Measurements from ENCODE around the gene CACNA2D2. TPM values are rescaled to one million over a fixed set of nuclear protein-coding genes. Genes with fewer than 3 reads are reported as not detected.

The CACNA2D2 gene
- total and polyA plus RNA-seq, 2 of the 8 experiments (the other 6 are each of a cell fraction or from before 2014, with no cell fraction given): 14.1 to 25.0 TPM

DNA sequence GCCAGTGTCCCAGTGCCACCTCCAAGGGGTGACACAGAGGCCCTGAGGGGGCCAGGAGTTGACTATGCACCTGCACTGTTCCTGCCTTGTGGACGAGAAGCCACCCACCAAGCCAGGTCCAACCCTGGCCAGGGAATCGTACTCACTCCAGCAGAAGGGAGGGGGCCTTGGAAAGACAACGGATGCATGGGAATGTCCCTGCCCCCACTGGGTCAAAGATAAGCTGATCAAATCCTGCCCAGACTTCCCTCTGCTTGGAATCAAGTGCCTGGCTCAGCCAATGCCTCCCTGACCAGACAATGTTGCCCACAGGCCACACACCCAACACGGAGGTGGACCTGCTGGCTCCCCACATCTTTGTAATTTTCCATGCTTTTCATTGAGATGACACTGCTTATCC, 23.9 kb downstream of the CACNA2D2 start (continued):
- TF ChIP-seq, protein P1, sequence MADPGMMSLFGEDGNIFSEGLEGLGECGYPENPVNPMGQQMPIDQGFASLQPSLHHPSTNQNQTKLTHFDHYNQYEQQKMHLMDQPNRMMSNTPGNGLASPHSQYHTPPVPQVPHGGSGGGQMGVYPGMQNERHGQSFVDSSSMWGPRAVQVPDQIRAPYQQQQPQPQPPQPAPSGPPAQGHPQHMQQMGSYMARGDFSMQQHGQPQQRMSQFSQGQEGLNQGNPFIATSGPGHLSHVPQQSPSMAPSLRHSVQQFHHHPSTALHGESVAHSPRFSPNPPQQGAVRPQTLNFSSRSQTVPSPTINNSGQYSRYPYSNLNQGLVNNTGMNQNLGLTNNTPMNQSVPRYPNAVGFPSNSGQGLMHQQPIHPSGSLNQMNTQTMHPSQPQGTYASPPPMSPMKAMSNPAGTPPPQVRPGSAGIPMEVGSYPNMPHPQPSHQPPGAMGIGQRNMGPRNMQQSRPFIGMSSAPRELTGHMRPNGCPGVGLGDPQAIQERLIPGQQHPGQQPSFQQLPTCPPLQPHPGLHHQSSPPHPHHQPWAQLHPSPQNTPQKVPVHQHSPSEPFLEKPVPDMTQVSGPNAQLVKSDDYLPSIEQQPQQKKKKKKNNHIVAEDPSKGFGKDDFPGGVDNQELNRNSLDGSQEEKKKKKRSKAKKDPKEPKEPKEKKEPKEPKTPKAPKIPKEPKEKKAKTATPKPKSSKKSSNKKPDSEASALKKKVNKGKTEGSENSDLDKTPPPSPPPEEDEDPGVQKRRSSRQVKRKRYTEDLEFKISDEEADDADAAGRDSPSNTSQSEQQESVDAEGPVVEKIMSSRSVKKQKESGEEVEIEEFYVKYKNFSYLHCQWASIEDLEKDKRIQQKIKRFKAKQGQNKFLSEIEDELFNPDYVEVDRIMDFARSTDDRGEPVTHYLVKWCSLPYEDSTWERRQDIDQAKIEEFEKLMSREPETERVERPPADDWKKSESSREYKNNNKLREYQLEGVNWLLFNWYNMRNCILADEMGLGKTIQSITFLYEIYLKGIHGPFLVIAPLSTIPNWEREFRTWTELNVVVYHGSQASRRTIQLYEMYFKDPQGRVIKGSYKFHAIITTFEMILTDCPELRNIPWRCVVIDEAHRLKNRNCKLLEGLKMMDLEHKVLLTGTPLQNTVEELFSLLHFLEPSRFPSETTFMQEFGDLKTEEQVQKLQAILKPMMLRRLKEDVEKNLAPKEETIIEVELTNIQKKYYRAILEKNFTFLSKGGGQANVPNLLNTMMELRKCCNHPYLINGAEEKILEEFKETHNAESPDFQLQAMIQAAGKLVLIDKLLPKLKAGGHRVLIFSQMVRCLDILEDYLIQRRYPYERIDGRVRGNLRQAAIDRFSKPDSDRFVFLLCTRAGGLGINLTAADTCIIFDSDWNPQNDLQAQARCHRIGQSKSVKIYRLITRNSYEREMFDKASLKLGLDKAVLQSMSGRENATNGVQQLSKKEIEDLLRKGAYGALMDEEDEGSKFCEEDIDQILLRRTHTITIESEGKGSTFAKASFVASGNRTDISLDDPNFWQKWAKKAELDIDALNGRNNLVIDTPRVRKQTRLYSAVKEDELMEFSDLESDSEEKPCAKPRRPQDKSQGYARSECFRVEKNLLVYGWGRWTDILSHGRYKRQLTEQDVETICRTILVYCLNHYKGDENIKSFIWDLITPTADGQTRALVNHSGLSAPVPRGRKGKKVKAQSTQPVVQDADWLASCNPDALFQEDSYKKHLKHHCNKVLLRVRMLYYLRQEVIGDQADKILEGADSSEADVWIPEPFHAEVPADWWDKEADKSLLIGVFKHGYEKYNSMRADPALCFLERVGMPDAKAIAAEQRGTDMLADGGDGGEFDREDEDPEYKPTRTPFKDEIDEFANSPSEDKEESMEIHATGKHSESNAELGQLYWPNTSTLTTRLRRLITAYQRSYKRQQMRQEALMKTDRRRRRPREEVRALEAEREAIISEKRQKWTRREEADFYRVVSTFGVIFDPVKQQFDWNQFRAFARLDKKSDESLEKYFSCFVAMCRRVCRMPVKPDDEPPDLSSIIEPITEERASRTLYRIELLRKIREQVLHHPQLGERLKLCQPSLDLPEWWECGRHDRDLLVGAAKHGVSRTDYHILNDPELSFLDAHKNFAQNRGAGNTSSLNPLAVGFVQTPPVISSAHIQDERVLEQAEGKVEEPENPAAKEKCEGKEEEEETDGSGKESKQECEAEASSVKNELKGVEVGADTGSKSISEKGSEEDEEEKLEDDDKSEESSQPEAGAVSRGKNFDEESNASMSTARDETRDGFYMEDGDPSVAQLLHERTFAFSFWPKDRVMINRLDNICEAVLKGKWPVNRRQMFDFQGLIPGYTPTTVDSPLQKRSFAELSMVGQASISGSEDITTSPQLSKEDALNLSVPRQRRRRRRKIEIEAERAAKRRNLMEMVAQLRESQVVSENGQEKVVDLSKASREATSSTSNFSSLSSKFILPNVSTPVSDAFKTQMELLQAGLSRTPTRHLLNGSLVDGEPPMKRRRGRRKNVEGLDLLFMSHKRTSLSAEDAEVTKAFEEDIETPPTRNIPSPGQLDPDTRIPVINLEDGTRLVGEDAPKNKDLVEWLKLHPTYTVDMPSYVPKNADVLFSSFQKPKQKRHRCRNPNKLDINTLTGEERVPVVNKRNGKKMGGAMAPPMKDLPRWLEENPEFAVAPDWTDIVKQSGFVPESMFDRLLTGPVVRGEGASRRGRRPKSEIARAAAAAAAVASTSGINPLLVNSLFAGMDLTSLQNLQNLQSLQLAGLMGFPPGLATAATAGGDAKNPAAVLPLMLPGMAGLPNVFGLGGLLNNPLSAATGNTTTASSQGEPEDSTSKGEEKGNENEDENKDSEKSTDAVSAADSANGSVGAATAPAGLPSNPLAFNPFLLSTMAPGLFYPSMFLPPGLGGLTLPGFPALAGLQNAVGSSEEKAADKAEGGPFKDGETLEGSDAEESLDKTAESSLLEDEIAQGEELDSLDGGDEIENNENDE (IDR thresholded peaks at IDR 0.05; ENCODE audit: insufficient replicate concordance, low read length): no peak
- no peak for TF ChIP-seq NANOG (IDR thresholded peaks at IDR 0.05; ENCODE audit: insufficient read depth, low read depth, low read length, poor library complexity, severe bottlenecking)
- no peak for TF ChIP-seq SP4 (IDR thresholded peaks at IDR 0.05; ENCODE audit: low read length)
- TF ChIP-seq BRCA1 (IDR thresholded peaks at IDR 0.05; ENCODE audit: low read depth, low read length): no peak
- no peak for TF ChIP-seq NRF1 (IDR thresholded peaks at IDR 0.05; ENCODE audit: low read depth, low read length)
- TF ChIP-seq JUND (IDR thresholded peaks at IDR 0.05; ENCODE audit: low read length): no peak

Data from H1 (cell line).